Posterior cingulate gyrus (tissue), 11 donors: ENCODE data around the gene KRTAP4-7.
A peak's percentile ranks its signal among the peaks of the same experiment; 100 is the strongest.
"Not testable (repeated sequence)": the region's sequence is repeated elsewhere in the genome, so short reads cannot be mapped to it uniquely, and the experiment has no call there.

Experiments used
- DNase-seq, 10 donors: peaks; one replicate each; pipeline versions ENCODE4 v3.0.0 to v3.0.0-alpha.2; 2020 to 2021; ENCODE audit warnings: mixed read lengths in 3 of 10
- intact Hi-C: fragments of 100-400 bp; cut with DNase I; formaldehyde crosslinking; loops from one replicate; pipeline ENCODE4 v1.15.1; 2023

KRTAP4-7 gene

GRCh38 chr17:41064301-41064700 lies 19.6 kb upstream of the KRTAP4-7 start:
- intact Hi-C loops, result no loop called here
- no peak for DNase-seq

GRCh38 chr17:41065016-41065689 lies 18.8 kb upstream of the KRTAP4-7 start:
- DNase-seq, intact Hi-C loops: not testable (repeated sequence)

GRCh38 chr17:41065829-41066624 lies 17.9 kb upstream of the KRTAP4-7 start, which contains the start of gene KRTAP2-4:
TSS of gene KRTAP2-4 (minus strand) at chr17:41065879. CDS start at chr17:41065845, 34 bp downstream.
- DNase-seq, result no peak
- intact Hi-C loops, result no loop called here

GRCh38 chr17:41067281-41067680 lies 16.7 kb upstream of the KRTAP4-7 start:
- intact Hi-C loops, result no loop called here
- DNase-seq, result no peak

- no peak for DNase-seq
- intact Hi-C loops, result no loop called here
Measured at GRCh38 chr17:41069031-41069430, 14.9 kb upstream of the KRTAP4-7 start.

- intact Hi-C loops, result no loop called here
- DNase-seq, result no peak
Measured at GRCh38 chr17:41071606-41072360, 12.2 kb upstream of the KRTAP4-7 start.

- intact Hi-C loops, result no loop called here
- DNase-seq, result no peak
Measured at GRCh38 chr17:41073676-41074075, 10.3 kb upstream of the KRTAP4-7 start.

- DNase-seq, result no peak
- intact Hi-C loops, result no loop called here
Measured at GRCh38 chr17:41076788-41077187, 7.2 kb upstream of the KRTAP4-7 start.

- intact Hi-C loops, result no loop called here
- DNase-seq, result no peak
Measured at GRCh38 chr17:41082626-41083025, 1.3 kb upstream of the KRTAP4-7 start.

GRCh38 chr17:41083427-41083826 lies 523 bp upstream of the KRTAP4-7 start:
- intact Hi-C loops, DNase-seq: not testable (repeated sequence)

- intact Hi-C loops, DNase-seq: not testable (repeated sequence)
Measured at GRCh38 chr17:41088760-41089352, 4.9 kb downstream of the KRTAP4-7 start.

- DNase-seq, result no peak
- intact Hi-C loops, result no loop called here
Measured at GRCh38 chr17:41096055-41096454, 12.1 kb downstream of the KRTAP4-7 start.

- intact Hi-C loops, result no loop called here
- no peak for DNase-seq
Measured at GRCh38 chr17:41098042-41098441, 14.1 kb downstream of the KRTAP4-7 start, which contains the start of gene KRTAP4-8. TSS of gene KRTAP4-8 (minus strand) at chr17:41098142. CDS start at chr17:41098084, 58 bp downstream.

- DNase-seq, result no peak
- intact Hi-C loops, result no loop called here
Measured at GRCh38 chr17:41098481-41098880, 14.5 kb downstream of the KRTAP4-7 start.

GRCh38 chr17:41099682-41100480 lies 15.9 kb downstream of the KRTAP4-7 start:
- DNase-seq, intact Hi-C loops: not testable (repeated sequence)

- peak in 1 of 10 donors; percentile 79 for DNase-seq
- intact Hi-C loops, result no loop called here
Measured at GRCh38 chr17:41101586-41102259, 17.8 kb downstream of the KRTAP4-7 start, which contains the start of gene KRTAP4-16. TSS of gene KRTAP4-16 (minus strand) at chr17:41102209. CDS start at chr17:41102209, 0 bp downstream.

- intact Hi-C loops, result no loop called here
- no peak for DNase-seq
Measured at GRCh38 chr17:41103896-41104295, 19.9 kb downstream of the KRTAP4-7 start.

GRCh38 chr17:41104386-41105038 lies 20.6 kb downstream of the KRTAP4-7 start:
- intact Hi-C loops, DNase-seq: not testable (repeated sequence)
